Stimulated activated CD8-positive, alpha-beta memory T cell treated with anti-CD3 and anti-CD28 coated beads, Interleukin-12 subunit alpha, Interleukin-12 subunit beta, amount 100 ng/mL, for 24 hours (primary cell): ENCODE data around the gene LMO2.

Experiments used
- DNase-seq: peaks from one replicate; pipeline ENCODE4 v3.0.0-alpha.2; 2020; ENCODE audit errors: extremely low read depth

Gene LMO2

DNA sequence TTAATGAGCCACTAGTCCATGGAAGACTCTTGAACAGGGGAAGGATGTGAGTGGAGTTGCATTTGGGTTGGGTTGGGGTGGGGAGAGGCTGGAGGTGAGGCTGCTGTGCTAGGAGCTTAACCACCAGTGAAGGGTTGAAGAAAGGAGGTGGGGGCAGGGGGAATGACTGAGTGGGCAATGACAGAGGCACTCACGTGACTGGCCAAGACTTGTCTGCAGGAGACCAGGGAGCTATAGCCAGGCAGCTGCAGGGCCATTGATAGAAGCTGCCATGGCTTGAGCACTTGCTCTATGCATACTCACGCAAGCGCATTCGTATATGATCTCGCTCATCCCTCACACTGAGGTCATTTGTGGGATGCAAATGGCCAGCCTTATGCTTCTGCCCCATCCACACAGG, 4.0 kb downstream of the LMO2 start:
- DNase-seq = no peak

DNA sequence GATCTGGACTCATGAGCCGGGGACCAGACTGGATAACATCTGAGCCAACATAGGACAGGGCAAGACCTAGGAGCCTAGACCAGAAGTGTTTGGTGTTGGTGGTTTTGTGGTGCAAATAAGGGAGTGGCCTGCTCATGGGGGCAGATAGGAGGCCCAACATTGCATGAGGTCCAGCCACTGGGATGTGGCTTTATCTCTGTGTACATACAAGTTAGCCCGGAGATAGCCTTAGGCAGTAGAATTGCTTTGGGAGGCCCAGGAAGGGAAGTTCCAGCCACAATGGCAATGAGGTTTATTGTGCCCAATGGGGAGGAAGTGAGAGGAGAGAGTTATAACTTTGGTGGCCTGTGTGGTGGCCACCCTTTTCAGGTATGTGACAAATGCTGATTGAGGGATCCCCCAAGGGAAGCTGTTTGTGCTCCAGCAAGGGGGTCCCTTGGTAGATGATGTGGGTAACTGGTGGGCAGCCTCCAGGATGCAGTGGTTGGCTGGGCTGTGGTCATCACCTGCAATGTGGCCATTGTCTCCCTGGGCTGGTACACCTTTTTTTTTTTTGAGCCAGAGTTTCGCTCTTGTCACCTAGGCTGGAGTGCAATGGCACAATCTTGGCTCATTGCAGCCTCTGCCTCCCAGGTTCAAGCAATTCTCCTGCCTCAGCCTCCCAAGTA, 6.4 kb downstream of the LMO2 start:
- no peak for DNase-seq

DNA sequence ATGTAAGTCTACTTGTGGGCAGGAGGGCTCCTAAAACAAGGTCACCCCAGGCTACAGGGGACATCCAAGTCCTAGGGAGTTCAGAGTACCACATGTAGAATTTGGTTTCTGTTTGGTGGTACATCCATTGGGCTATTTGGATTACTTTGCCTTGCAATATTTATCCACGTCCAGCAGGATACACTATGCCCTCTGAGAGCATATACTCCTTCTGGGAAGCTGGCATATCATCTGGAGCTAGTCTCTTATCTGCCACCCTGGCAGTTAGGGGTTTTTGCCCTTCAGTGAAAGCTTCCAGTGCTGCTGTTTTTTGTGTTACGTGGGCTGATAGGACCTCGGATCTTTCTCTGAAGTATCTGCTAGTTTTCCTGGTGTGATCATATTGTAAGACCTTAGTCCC, 7.3 kb downstream of the LMO2 start:
- no peak for DNase-seq

DNA sequence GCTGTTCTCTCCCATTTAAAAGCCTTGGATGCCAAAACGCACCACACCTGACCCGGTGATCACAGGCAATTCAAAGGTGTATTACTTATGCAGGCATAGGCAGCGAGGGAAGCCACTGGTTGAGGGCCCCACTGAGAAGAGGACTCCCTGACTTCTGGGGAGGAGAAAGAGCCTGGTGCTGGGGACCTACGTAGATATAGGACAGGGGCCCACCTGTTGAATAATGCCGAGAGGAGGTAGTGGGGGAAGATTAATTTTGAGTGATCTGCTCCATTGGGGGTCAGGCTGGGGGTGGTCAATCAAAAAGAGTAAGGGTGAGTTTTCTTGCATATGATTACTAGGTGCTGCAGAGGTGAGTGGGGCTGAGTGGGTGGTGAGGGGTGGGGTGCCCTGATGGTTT, 7.8 kb downstream of the LMO2 start:
- no peak for DNase-seq

DNA sequence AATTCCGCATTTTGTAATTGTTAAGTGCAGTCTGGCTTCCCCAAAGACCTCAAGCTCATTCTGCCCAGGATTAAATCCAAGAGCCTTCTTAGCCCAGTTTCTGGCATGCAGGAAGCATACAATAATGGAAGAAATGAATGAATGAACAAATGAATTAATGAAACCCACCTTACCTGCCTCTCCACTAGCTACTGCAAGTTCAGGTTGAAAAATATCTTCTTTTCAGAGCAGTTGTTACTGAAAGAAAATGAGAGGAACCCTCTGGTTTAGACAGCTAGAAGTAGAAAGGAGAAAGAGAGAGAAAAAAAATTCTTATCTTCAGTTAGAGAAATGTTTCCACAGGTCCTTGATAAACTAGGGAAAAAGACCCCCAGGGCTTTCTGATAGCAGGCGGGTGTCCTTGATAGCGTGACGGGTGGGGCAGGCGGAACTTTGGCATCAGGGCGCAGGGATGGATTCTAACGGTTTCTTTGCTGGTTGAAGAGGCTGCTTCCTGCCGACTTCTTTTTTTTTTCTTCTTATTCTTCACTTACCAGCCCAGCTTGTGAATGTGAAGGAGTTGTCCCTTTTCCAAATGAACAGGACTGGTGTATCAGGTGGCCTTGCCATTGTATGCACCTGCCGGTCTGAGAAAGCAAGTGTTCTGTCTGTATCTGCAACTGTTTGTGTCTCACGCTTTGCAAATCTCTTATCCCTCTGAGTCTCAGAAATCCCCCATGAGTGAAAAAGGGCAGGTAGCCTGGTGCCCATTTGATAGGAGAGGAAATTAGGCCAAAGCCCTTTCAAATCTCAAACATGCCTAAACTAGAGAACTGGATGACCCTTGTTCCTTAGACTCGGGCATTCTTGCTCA, 10.0 kb downstream of the LMO2 start:
- no peak for DNase-seq

DNA sequence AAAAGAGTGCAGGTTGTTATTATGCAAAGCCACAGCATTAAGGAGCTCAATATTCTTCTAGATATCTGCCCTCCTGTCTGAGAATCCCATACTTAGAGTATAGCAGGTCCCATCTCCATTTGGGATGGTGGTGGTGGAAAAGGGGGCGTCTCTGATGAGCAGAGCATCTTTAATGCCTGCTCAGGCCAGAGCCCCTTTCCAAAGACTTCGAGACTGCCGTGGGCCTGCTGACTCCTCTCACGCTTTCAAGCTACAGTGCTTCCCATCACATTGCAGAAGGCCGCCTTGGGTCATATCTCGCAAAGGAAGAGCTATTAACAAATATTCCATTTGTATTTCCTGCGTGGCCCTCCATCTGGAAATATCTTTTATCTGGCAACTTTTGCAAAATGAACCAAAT, 10.9 kb downstream of the LMO2 start:
- DNase-seq = no peak

DNA sequence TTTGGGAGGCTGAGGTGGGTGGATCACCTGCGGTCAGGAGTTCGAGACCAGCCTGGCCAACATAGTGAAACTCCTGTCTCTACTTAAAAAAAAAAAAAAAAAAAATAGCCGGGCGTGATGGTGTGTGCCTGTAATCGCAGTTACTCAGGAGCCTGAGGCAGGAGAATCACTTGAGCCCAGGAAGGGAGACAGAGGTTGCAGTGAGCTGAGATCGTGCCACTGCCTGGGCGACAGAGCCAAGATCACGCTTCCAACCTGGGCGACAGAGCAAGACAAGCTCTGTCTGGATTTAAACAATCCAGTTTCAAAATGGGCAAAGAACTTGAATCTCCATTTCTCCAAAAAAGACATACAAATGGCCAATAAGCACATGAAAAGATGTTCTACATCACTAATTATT, 12.5 kb downstream of the LMO2 start:
- no peak for DNase-seq

DNA sequence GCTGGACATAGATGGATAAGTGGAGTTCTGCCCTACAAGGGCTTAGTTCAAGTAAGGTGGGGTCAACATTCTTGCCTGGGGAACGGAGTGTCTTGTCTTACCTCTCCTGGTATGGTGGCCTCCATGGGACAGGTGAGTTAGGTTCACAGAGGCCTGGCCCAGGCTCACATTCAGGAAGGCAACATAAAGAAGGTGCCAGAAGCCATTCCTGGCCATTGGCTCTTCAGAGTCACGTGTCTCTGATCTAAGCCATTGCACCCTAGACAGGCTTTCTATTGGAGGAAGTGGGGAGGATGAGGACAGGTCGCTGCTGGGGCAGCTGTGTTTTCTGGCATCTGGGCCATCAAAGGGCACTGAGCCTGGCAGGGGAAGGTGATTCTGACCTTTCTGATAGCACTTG, 14.8 kb downstream of the LMO2 start:
- no peak for DNase-seq

DNA sequence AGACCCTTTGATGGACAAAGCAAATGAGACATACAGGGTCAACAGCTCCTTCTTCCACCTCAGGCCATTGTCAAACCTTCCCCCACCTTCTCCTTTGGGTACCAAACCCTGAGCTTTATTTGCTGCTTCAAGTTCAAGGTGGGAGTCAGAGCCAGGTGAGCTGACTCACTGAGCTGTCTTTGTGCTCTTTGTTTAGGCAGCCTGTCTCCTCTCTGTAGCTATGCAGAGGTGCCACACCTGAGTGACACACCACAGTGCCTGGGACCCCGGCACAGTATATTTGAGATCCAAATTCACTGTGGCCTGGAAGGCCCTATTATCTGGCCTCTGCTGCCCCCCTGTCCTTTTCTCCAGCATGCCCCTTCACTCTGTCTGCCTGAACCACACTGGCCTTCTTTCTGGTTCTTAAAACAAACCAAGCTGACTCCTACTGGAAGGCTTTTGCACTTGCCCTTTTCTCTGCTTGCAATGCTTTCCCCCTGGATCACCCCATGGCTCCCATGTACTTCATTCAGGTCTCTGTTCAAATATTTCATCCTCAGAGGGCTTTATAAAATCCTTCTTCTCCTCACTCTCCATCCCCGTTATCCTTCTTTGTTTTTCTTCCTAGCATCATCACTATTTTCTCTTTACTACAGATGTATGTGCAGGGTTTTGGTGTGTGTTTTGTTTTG, 16.1 kb downstream of the LMO2 start:
- no peak for DNase-seq

DNA sequence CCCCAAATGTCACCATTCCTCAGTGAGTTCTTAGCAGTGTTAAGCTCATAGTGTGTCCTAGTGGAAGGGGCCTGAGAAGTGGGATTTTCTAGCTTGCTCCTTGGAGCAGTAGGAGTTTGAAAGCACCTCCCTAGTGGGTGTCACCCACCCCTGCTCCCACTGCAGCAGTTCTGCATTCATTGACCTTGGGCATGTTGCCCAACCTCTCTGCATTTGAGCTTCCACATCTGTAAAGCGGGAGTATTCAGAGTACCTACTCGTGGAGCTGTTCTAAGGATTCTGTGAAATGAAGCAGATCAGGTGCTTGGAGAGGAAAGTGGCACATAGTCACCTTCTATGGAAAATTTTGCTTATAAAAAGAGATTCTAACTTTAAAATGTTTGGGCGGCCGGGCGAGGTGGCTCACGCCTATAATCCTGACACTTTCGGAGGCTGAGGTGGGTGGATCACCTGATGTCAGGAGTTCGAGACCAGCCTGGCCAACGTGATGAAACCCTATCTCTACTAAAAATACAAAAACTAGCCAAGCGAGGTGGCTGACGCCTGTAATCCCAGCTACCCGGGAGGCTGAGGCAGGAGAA, 16.9 kb downstream of the LMO2 start:
- no peak for DNase-seq

DNA sequence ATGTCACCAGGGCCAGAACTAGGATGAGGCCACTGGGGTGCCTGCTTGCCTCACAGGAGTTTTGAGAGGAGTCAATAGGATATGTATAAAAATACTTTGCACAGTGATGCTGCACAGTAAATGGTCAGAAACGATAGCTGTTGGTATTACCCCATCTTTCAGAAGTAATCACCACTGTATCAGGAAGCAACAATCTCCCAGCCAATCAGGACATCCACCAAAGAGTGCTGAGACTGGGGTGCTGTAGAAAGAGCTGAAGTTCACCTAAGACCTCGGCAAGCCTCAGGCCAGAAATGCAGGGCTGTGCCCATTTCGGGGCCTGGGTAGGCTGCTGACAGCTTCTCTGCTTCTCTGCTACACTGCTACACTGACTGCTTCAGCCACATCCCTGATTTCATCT, 17.4 kb downstream of the LMO2 start:
- DNase-seq = no peak

DNA sequence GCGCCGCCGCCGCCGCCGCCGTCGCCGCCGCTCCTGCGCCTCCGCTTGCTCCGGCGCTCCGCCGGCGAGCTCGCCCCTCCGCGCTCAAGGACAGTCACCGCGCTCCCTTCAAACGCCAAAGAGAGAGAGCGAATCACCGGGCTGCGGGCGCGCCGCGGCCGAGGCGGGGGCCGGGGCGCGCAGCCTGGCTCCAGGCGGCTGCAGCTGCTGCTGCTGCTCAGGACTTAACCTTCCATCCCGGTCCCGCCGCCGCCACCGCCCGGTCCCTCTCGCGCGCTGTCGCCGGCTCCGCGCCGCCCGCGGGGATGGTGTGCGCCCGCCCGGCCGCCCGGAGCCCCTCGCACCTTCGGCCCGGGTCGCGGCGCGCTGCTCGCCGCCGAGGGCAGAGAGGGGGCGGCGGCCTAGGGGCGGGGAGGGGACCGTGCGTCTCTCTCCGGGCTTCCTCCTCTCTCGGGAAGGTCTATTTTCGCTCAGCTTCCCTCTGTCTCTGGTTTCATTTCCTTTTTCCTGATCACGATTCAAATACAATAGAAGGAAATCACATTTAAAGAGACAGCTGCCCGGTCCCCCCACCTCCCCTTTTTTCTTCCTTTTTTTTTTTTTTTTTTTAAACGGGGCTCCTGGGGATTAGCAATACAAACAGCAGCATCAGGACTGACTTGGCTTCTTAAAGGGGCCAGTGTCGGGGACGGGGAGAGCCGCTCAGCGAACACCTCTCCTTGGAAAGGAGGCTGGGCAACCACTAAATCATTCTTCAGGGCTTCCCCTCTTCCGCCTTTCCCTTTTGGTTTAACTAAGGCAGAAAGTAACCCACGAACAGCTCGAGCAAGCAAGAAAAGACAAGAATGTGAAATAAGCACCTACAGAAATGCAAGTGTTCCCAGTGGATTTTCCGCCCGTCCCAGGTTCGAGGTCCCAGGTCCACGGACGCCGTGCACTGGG, 22.1 kb downstream of the LMO2 start:
- no peak for DNase-seq

DNA sequence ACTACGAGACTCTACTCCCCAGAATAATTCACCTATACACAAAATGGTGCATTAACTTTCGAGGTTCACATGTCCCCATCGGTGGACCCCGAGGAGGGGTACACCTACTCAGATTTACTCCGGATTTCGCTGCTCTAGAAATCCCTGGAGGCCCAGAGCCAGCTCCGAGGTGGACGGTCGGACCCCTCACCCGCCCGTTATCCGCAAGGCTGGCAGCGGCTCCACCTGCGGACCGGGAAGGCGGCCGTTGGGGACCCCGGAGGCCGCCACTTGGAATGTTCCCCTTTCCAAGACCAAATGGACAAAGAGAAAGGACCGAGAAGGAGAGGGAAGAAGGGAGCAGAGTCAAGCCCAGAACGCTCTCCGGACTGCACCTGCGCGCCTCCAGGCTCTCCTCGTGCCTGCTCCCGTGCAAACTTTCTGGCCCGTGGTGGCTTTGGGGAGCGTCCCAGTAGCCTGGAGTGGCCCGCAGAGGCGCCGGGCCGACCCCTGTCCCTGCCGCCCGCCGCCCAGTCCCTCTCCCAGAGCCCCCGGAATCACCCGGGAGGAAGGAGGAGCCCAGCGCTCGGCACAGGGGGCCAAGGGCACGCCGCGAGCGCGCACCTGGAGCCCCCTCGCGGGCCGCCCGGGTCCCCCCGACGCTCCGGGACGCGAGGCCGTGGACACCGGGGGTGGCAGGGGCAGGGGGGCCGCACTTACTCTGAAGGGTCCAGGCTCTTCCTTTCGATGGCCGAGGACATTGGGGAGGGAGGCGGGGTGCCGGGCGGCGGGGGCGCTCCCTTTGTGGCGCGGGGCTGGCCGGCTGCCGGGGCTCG, 23.0 kb downstream of the LMO2 start:
- no peak for DNase-seq

DNA sequence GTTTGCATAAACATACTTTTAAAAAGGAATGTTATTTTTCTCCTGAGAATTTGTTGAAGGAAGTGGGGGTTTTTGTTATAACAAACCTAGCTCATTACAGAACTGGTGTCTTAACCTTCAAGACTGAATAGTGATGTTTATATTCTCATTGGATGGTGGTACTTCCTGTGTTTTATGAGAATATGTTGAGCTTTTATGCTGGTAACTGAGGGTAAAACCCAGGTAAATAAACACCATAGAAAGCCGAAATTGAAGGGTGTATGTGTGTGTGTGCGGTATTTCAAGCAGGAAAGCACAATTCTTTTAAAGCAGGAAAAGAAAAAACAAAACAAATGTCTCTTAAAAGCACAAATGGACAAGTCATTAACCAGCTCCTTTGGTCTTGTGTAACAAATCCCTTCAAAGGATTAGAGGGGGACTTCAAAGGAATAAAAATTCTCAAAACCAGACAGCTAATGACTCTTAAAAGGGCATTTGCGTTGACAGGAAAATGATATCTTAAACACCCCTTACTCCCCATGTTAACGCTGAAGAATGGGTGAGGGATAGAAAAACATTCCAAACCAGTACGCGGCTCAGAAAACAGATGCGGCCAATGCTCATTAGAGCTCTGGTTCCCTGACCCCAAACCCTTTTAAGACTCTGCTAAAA, 23.8 kb downstream of the LMO2 start:
- DNase-seq = no peak

DNA sequence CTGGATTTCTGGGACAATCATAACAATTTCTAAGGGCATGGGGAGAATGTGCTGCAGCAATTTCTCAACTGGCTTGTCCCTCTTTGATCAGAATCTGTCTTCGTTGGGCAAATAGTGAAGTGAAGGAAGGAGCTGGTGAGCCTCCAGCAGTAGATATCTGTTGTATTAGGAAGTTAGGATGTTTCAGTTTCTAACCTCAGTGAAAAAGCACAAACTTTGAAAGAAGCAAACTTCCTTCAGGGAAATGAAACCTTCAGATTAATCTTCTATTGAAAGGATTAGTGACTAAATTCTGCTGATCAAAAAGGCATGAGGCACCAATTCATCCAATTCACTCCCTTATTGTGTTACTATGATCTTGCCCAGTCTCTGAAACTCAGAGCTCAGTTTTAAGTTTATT, 24.3 kb downstream of the LMO2 start:
- DNase-seq = no peak

DNA sequence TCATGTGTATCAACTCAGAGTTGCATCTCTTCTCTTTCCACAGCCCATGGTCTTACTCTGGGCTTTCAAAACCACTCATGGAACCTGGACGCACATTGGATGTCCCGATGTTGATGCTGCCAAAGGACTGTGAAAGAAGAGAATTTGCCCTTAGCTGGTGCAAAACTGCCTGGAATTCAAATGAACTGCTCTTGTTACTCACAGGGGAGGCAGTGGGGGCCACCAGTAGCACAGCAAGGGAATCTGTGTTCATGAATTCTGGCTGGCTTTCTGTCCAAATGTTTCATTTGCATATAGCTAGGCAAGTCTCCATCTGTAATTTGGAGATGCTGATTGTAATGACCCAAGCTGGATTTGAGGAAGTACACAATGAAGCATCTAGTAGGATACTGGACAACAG, 24.9 kb downstream of the LMO2 start:
- no peak for DNase-seq

DNA sequence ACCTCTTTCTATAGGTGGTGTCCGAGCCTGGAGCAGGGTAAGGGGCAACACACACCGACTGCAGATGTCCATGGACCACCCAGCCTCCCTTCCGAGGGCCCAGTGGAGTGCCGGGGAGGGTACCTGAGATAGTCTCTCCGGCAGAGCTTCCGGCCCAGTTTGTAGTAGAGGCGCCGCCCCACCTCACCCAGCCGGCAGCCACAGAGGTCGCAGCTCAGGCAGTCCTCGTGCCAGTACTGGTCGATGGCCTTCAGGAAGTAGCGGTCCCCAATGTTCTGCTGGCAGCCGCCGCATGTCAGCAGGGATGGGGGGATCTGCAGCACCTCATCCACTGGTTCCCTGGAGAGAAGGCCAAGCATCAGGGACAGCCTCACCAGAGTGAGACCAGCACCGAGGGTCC, 27.4 kb downstream of the LMO2 start:
- no peak for DNase-seq

DNA sequence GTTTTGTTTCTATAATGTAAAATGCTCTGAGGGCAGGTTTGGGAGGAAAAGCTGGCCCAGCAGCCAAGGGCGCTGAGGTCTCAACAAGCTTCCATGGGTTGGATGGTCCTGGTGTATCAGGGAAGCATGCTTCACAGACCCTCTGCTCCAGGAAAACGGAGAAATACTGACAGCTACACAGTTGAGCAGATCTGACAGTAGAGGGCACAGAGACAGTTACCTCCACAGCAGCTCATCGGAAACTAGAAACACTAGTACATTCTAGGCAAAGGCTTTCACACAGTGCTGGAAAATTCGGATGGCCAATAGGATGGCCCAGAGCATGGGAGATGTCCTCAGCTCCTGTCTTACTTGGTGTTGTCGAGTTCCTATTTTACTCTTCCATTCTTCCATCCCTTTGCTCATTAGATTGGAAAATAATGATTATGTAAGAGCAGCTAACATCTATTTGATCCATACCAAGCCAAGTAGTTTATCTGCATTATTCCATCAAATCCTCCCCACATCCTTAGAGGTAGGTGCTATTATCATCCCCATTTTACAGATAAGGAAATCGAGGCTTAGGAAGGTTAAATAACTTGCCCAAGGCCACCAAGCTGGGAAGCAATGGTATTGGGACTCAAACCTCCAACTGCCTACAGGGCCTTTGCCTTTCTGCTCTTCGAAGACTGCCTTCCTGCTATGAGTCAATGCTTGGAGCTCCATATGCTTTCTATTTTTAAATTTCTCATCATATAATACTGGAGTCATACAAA, 28.3 kb downstream of the LMO2 start:
- DNase-seq = no peak

DNA sequence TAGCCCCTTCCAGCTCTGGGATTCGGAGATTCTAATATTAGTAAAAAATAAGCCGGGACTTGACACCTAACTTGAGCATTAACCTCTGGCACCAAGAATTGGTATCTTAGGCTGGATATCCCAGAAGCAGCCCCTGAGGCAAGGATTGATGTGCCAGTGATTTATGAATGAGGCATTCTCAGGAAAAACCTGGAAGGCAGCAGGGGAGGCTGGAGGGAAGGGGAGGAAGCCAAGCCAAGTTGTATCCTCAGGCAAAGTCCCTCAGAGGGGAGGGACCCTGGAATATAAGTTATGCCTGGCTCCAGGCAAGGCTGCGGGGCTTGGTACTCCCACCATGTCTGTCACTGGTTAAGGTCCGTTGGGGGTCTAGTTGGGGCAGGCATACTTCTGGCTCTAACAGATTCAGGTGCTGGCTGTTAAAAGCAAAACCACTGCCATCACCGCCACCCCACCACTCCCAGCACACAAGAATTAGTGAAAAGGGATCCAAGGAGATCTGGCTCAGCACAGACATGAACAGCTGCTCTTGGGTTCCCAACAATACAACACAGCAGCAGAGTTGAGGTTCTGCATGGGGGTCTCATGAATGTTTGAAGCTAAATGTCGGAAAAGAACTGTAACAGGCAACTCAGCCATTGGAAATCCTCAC, 29.8 kb downstream of the LMO2 start:
- DNase-seq = no peak
